ENCODE measurements around the gene CACFD1.

CACFD1 gene

DNA sequence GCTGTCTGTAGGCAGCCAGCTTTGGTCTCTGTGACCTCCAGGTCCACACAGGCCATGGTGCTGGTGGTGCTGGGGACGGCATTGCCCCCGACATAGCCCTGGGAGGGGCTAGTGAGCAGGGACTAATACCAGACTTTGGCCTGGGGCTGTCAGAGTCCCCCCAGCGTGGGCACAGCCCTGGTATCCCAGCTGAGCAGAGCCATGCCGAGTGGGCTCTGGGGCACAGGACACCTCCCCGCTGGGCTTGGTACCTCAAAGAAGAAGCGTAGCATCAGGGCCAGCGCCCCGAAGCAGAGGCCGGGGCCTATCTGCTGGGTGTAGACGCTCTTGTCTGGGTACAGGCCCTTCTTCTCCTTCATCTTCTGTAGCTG is 55.4 kb downstream of the CACFD1 start:
- Histone ChIP-seq H3K27me3 (ENCODE audit: control insufficient read depth in 1 of 2, insufficient read depth in 2 of 2, low read length in 2 of 2) (no peaks in the 10 kb centered on the region), H3K9me3 (ENCODE audit: control insufficient read depth in 1 of 2, low read length in 2 of 2) (peaks cover 0 to 4% of the 10 kb centered on the region in 2 donors), H3K36me3 (ENCODE audit: control insufficient read depth in 1 of 2, insufficient read depth in 2 of 2, low read length in 2 of 2) (no peaks in the 10 kb centered on the region), H3K27ac (ENCODE audit: low read depth, low read length) (no peak overlapping the region), H3K4me3 (ENCODE audit: low read depth in 1 of 2, low read length in 2 of 2) (no peak overlapping the region), H3K9ac (ENCODE audit: low read depth in 1 of 2, low read length in 2 of 2) (no peak overlapping the region), H3K4me1 (ENCODE audit: control insufficient read depth in 1 of 2, insufficient read depth in 2 of 2, low read length in 2 of 2) (no peaks in the 10 kb centered on the region)

DNA sequence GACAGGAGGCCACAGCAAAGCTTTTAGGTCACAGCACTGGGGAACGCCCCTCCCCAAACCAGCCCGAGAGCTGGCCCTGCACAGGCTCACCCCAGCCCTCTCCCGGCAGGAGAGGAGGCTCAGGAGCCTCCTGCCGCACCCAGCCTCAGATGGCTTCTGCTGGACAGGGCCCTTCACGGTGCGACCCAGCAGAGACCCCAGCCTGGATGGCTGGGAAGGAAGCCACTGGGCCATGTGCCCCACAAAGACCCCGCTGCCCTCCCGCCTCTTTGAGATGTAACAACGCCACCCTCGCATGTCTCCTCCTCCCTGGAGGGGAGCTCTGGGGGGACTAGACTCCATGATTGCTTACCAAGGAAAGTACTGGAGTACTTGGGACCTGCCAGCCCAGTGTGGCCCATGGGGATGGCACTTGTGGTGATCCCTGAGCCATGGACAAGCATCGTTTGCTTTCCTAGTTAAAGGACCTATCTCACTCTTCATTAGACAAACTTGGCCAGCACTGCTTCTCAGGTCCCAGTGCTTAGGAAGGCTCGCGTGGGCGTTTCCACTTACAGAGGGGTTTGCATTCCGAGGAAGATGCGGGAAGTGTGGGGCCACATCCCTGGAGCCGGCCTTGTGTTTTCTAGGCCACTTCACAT is 56.0 kb downstream of the CACFD1 start:
- Histone ChIP-seq H3K9me3 (ENCODE audit: control insufficient read depth in 1 of 2, low read length in 2 of 2) (peaks cover 0 to 4% of the 10 kb centered on the region in 2 donors), H3K27me3 (ENCODE audit: control insufficient read depth in 1 of 2, insufficient read depth in 2 of 2, low read length in 2 of 2) (no peaks in the 10 kb centered on the region), H3K4me1 (ENCODE audit: control insufficient read depth in 1 of 2, insufficient read depth in 2 of 2, low read length in 2 of 2) (no peaks in the 10 kb centered on the region), H3K9ac (ENCODE audit: low read depth in 1 of 2, low read length in 2 of 2) (no peak overlapping the region), H3K27ac (ENCODE audit: low read depth, low read length) (no peak overlapping the region), H3K4me3 (ENCODE audit: low read depth in 1 of 2, low read length in 2 of 2) (no peak overlapping the region), H3K36me3 (ENCODE audit: control insufficient read depth in 1 of 2, insufficient read depth in 2 of 2, low read length in 2 of 2) (no peaks in the 10 kb centered on the region)

GRCh38 chr9:133516256-133516960 is 56.6 kb downstream of the CACFD1 start:
- H3K4me3 ChIP-seq (ENCODE audit: low read depth in 1 of 2, low read length in 2 of 2): no peak overlapping the region
- no peaks in the 10 kb centered on the region for H3K4me1 ChIP-seq (ENCODE audit: control insufficient read depth in 1 of 2, insufficient read depth in 2 of 2, low read length in 2 of 2)
- peaks cover 0 to 4% of the 10 kb centered on the region in 2 donors for H3K9me3 ChIP-seq (ENCODE audit: control insufficient read depth in 1 of 2, low read length in 2 of 2)
- no peaks in the 10 kb centered on the region for H3K36me3 ChIP-seq (ENCODE audit: control insufficient read depth in 1 of 2, insufficient read depth in 2 of 2, low read length in 2 of 2)
- no peaks in the 10 kb centered on the region for H3K27me3 ChIP-seq (ENCODE audit: control insufficient read depth in 1 of 2, insufficient read depth in 2 of 2, low read length in 2 of 2)
- H3K9ac ChIP-seq (ENCODE audit: low read depth in 1 of 2, low read length in 2 of 2): no peak overlapping the region
- no peak overlapping the region for H3K27ac ChIP-seq (ENCODE audit: low read depth, low read length)

DNA sequence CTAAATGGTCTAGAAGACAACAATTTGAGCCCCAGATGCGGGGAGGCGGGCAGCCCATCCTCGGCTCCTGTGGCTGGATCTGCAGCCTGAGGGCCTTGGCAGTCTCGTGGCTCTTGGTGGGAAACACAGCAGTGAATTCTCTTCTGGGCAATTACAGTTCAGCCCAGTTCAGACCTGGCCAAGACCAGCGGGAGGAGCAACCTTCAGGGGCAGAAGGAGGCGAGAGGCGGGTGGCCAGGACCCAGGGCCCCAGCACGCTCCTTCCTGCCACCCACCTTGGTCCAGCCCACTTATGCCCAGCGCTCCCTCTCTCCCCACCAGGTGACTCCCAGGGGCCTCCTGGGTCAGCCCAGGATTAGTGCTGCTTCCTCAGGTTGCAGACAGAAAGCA is 57.2 kb downstream of the CACFD1 start:
- H3K27me3 ChIP-seq (ENCODE audit: control insufficient read depth in 1 of 2, insufficient read depth in 2 of 2, low read length in 2 of 2): no peaks in the 10 kb centered on the region
- H3K9ac ChIP-seq (ENCODE audit: low read depth in 1 of 2, low read length in 2 of 2): no peak overlapping the region
- H3K9me3 ChIP-seq (ENCODE audit: control insufficient read depth in 1 of 2, low read length in 2 of 2): peaks cover 0 to 4% of the 10 kb centered on the region in 2 donors
- no peak overlapping the region for H3K4me3 ChIP-seq (ENCODE audit: low read depth in 1 of 2, low read length in 2 of 2)
- no peaks in the 10 kb centered on the region for H3K36me3 ChIP-seq (ENCODE audit: control insufficient read depth in 1 of 2, insufficient read depth in 2 of 2, low read length in 2 of 2)
- peaks cover 0 to under 1% of the 10 kb centered on the region in 2 donors for H3K4me1 ChIP-seq (ENCODE audit: control insufficient read depth in 1 of 2, insufficient read depth in 2 of 2, low read length in 2 of 2)
- H3K27ac ChIP-seq (ENCODE audit: low read depth, low read length): no peak overlapping the region

DNA sequence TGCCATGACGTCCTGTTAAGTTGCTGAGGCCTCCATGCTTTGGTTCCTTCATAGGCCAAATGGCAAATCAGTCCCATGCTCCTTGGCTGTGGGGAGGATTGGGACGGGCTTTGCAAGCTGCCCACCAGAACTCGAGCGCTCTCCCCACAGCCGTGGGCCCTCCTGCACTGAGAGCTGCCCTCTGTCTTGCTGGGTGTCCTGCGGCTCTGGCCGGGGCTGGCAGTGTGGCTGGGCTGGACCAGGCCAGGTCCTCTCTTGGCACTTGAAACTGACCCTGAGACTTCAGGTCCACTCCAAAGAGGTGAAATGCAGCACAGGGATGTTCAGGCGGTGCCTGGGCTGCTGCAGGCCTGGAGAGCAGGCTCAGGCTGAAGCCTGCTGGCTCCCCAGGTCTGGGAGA is 57.9 kb downstream of the CACFD1 start:
- Histone ChIP-seq H3K27ac (ENCODE audit: low read depth, low read length) (no peak overlapping the region), H3K9ac (ENCODE audit: low read depth in 1 of 2, low read length in 2 of 2) (no peak overlapping the region), H3K4me1 (ENCODE audit: control insufficient read depth in 1 of 2, insufficient read depth in 2 of 2, low read length in 2 of 2) (peaks cover 2 to 5% of the 10 kb centered on the region in 2 donors), H3K4me3 (ENCODE audit: low read depth in 1 of 2, low read length in 2 of 2) (no peak overlapping the region), H3K9me3 (ENCODE audit: control insufficient read depth in 1 of 2, low read length in 2 of 2) (no peaks in the 10 kb centered on the region), H3K36me3 (ENCODE audit: control insufficient read depth in 1 of 2, insufficient read depth in 2 of 2, low read length in 2 of 2) (no peaks in the 10 kb centered on the region), H3K27me3 (ENCODE audit: control insufficient read depth in 1 of 2, insufficient read depth in 2 of 2, low read length in 2 of 2) (no peaks in the 10 kb centered on the region)

- Histone ChIP-seq H3K9ac (ENCODE audit: low read depth in 1 of 2, low read length in 2 of 2) (no peak overlapping the region), H3K27ac (ENCODE audit: low read depth, low read length) (no peak overlapping the region), H3K4me3 (ENCODE audit: low read depth in 1 of 2, low read length in 2 of 2) (no peak overlapping the region), H3K36me3 (ENCODE audit: control insufficient read depth in 1 of 2, insufficient read depth in 2 of 2, low read length in 2 of 2) (no peaks in the 10 kb centered on the region), H3K27me3 (ENCODE audit: control insufficient read depth in 1 of 2, insufficient read depth in 2 of 2, low read length in 2 of 2) (no peaks in the 10 kb centered on the region), H3K4me1 (ENCODE audit: control insufficient read depth in 1 of 2, insufficient read depth in 2 of 2, low read length in 2 of 2) (peaks cover 4 to 5% of the 10 kb centered on the region in 2 donors), H3K9me3 (ENCODE audit: control insufficient read depth in 1 of 2, low read length in 2 of 2) (no peaks in the 10 kb centered on the region)
Measured at GRCh38 chr9:133518200-133518599, 58.4 kb downstream of the CACFD1 start.

DNA sequence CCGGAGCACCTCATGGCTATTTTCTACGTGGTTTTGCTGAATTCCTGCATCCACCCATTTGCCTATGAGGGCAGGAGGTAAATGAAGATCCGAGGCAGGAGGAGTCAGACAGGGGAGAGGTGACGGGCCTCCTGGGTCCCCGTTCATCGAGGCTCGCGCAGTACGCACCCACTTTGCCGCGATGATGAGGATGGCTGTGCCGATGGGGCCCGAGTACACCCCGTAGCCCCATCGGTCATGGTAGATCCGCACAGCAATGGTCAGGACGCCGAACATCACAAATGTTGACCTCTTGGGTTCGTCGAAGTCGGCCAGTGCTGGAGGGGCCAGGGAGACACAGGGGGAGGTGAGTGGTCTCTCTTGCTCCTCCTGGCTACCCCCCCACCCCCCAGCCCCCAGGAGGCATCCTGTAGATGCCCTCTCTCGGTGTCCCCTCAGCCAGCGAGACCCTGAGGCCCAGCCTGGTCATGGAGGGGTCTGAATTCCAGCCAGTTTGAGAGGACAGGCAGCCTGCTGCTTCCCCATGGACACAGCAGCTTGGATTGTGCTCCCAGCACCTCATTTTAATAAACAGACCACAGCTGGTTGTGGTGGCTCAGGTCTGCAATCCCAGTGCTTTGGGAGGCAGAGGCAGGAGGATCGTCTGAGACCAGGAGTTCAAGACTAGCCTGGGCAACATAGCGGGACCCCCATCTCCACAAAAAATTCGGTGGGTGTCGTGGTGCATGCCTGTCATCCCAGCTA is 59.1 kb downstream of the CACFD1 start:
- no peak overlapping the region for H3K9ac ChIP-seq (ENCODE audit: low read depth in 1 of 2, low read length in 2 of 2)
- no peaks in the 10 kb centered on the region for H3K36me3 ChIP-seq (ENCODE audit: control insufficient read depth in 1 of 2, insufficient read depth in 2 of 2, low read length in 2 of 2)
- no peaks in the 10 kb centered on the region for H3K27me3 ChIP-seq (ENCODE audit: control insufficient read depth in 1 of 2, insufficient read depth in 2 of 2, low read length in 2 of 2)
- no peak overlapping the region for H3K4me3 ChIP-seq (ENCODE audit: low read depth in 1 of 2, low read length in 2 of 2)
- peaks cover 4 to 5% of the 10 kb centered on the region in 2 donors for H3K4me1 ChIP-seq (ENCODE audit: control insufficient read depth in 1 of 2, insufficient read depth in 2 of 2, low read length in 2 of 2)
- no peak overlapping the region for H3K27ac ChIP-seq (ENCODE audit: low read depth, low read length)
- H3K9me3 ChIP-seq (ENCODE audit: control insufficient read depth in 1 of 2, low read length in 2 of 2): no peaks in the 10 kb centered on the region

DNA sequence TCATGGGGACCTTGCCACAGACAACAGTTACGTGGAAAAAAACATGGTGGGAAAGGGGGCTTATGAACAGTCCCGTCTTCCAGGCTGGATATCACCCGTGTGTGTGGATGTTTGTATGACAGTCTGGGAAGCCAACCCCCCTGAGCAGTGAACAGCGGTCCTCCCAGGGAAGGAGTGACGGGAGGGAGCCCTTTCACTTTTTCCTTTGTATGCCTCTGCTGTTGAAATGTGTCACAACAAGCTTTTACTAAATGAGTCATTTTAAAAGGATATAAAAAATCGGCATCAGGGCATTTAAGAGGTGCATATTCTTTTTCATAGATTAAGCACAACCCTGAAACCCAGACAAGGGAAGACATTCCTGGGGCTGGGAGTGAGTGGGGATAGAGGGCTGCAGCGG is 59.9 kb downstream of the CACFD1 start:
- Histone ChIP-seq H3K27ac (ENCODE audit: low read depth, low read length) (no peak overlapping the region), H3K27me3 (ENCODE audit: control insufficient read depth in 1 of 2, insufficient read depth in 2 of 2, low read length in 2 of 2) (no peaks in the 10 kb centered on the region), H3K4me3 (ENCODE audit: low read depth in 1 of 2, low read length in 2 of 2) (no peak overlapping the region), H3K9me3 (ENCODE audit: control insufficient read depth in 1 of 2, low read length in 2 of 2) (no peaks in the 10 kb centered on the region), H3K36me3 (ENCODE audit: control insufficient read depth in 1 of 2, insufficient read depth in 2 of 2, low read length in 2 of 2) (no peaks in the 10 kb centered on the region), H3K4me1 (ENCODE audit: control insufficient read depth in 1 of 2, insufficient read depth in 2 of 2, low read length in 2 of 2) (peaks cover 4 to 5% of the 10 kb centered on the region in 2 donors), H3K9ac (ENCODE audit: low read depth in 1 of 2, low read length in 2 of 2) (no peak overlapping the region)

- no peak overlapping the region for H3K4me3 ChIP-seq (ENCODE audit: low read depth in 1 of 2, low read length in 2 of 2)
- H3K9me3 ChIP-seq (ENCODE audit: control insufficient read depth in 1 of 2, low read length in 2 of 2): no peaks in the 10 kb centered on the region
- H3K4me1 ChIP-seq (ENCODE audit: control insufficient read depth in 1 of 2, insufficient read depth in 2 of 2, low read length in 2 of 2): peaks cover 4 to 5% of the 10 kb centered on the region in 2 donors
- H3K27me3 ChIP-seq (ENCODE audit: control insufficient read depth in 1 of 2, insufficient read depth in 2 of 2, low read length in 2 of 2): no peaks in the 10 kb centered on the region
- H3K27ac ChIP-seq (ENCODE audit: low read depth, low read length): no peak overlapping the region
- H3K36me3 ChIP-seq (ENCODE audit: control insufficient read depth in 1 of 2, insufficient read depth in 2 of 2, low read length in 2 of 2): no peaks in the 10 kb centered on the region
- no peak overlapping the region for H3K9ac ChIP-seq (ENCODE audit: low read depth in 1 of 2, low read length in 2 of 2)
Measured at GRCh38 chr9:133520121-133520835, 60.5 kb downstream of the CACFD1 start.
